H9 (cell line): ENCODE data around the gene SLC9A7. TPM values are rescaled to one million over a fixed set of nuclear protein-coding genes. Genes with fewer than 3 reads are reported as not detected.

ENCODE experiments used
- DNase-seq: peaks from one replicate; pipeline ENCODE4 v3.0.0-alpha.2; 2017
- H2AFZ ChIP-seq: one replicate; pipeline ENCODE4 v1.6.1; 2013; ENCODE audit warnings: mild to moderate bottlenecking, low read length, control low read depth, moderate library complexity
- H2AK5ac ChIP-seq: 2 replicates; pipeline ENCODE4 v1.6.1; 2013; ENCODE audit warnings: low read length, control low read depth, mixed read lengths; ENCODE audit not compliant: insufficient read length
- H2BK120ac ChIP-seq: one replicate; pipeline ENCODE4 v1.6.1; 2013; ENCODE audit warnings: low read depth, mild to moderate bottlenecking, low read length, control low read depth, inconsistent platforms; ENCODE audit not compliant: poor library complexity, severe bottlenecking
- H2BK12ac ChIP-seq: 2 replicates; pipeline ENCODE4 v1.6.1; 2013; ENCODE audit warnings: low read length, control low read depth, mixed read lengths, low read depth; ENCODE audit not compliant: insufficient read length
- H2BK15ac ChIP-seq: 2 replicates; pipeline ENCODE4 v1.6.1; 2013; ENCODE audit warnings: low read depth, low read length, control low read depth
- H2BK20ac ChIP-seq: one replicate; pipeline ENCODE4 v1.6.1; 2013; ENCODE audit warnings: low read depth, mild to moderate bottlenecking, low read length, control low read depth, inconsistent platforms; ENCODE audit not compliant: poor library complexity, severe bottlenecking
- H2BK5ac ChIP-seq: 2 replicates; pipeline ENCODE4 v1.6.1; 2013; ENCODE audit warnings: low read length, control low read depth, mixed read lengths; ENCODE audit not compliant: insufficient read length
- H3K14ac ChIP-seq: 2 replicates; pipeline ENCODE4 v1.6.1; 2013; ENCODE audit warnings: low read length, control low read depth; ENCODE audit not compliant: insufficient read depth
- H3K18ac ChIP-seq: 2 replicates; pipeline ENCODE4 v1.6.1; 2013; ENCODE audit warnings: low read depth, mild to moderate bottlenecking, mixed read lengths, low read length, control low read depth; ENCODE audit not compliant: insufficient read length
- H3K23ac ChIP-seq: 2 replicates; pipeline ENCODE4 v1.6.1; 2013; ENCODE audit warnings: low read length, control low read depth, mixed read lengths, low read depth; ENCODE audit not compliant: insufficient read length
- H3K23me2 ChIP-seq: 2 replicates; pipeline ENCODE4 v1.6.1; 2013; ENCODE audit warnings: low read depth, mild to moderate bottlenecking, mixed read lengths, low read length, control low read depth; ENCODE audit not compliant: insufficient read length, poor library complexity, severe bottlenecking
- H3K27ac ChIP-seq: 2 replicates; pipeline ENCODE4 v1.5.1; 2013; ENCODE audit warnings: low read length, control low read depth, mixed read lengths, low read depth; ENCODE audit not compliant: insufficient read length
- H3K27me3 ChIP-seq: 2 replicates; pipeline ENCODE4 v1.6.1; 2013; ENCODE audit warnings: low read length, control low read depth, inconsistent platforms; ENCODE audit not compliant: insufficient read depth
- H3K4ac ChIP-seq: 2 replicates; pipeline ENCODE4 v1.6.1; 2013; ENCODE audit warnings: low read depth, mild to moderate bottlenecking, control low read depth, inconsistent platforms, low read length, moderate library complexity
- H3K4me1 ChIP-seq: 2 replicates; pipeline ENCODE4 v1.6.1; 2013; ENCODE audit warnings: low read length, control low read depth, inconsistent platforms; ENCODE audit not compliant: insufficient read depth
- H3K4me2 ChIP-seq: 2 replicates; pipeline ENCODE4 v1.6.1; 2013; ENCODE audit warnings: low read length, control low read depth, mixed read lengths; ENCODE audit not compliant: insufficient read length, insufficient read depth
- H3K56ac ChIP-seq: 2 replicates; pipeline ENCODE4 v1.6.1; 2013; ENCODE audit warnings: low read depth, mild to moderate bottlenecking, mixed read lengths, low read length, control low read depth; ENCODE audit not compliant: insufficient read length
- H3K79me1 ChIP-seq: 2 replicates; pipeline ENCODE4 v1.6.1; 2013; ENCODE audit warnings: low read depth, mild to moderate bottlenecking, moderate library complexity, low read length, control low read depth, inconsistent platforms; ENCODE audit not compliant: insufficient read depth, poor library complexity, severe bottlenecking
- H3K79me2 ChIP-seq: 2 replicates; pipeline ENCODE4 v1.6.1; 2013; ENCODE audit warnings: low read length, control low read depth, inconsistent platforms; ENCODE audit not compliant: insufficient read depth
- H3K9ac ChIP-seq: 2 replicates; pipeline ENCODE4 v1.6.1; 2013; ENCODE audit warnings: low read length, control low read depth, mixed read lengths; ENCODE audit not compliant: insufficient read length; ENCODE audit errors: extremely low read depth
- H3K9me3 ChIP-seq: one replicate; pipeline ENCODE4 v1.6.1; 2013; ENCODE audit warnings: low read depth, low read length, inconsistent platforms; ENCODE audit not compliant: control insufficient read depth
- H3T11ph ChIP-seq: one replicate; pipeline ENCODE4 v1.6.1; 2013; ENCODE audit warnings: mild to moderate bottlenecking, low read length, control low read depth, inconsistent platforms
- H4K20me1 ChIP-seq: one replicate; pipeline ENCODE4 v1.6.1; 2013; ENCODE audit not compliant: control insufficient read depth, insufficient read length, insufficient read depth
- H4K5ac ChIP-seq: 2 replicates; pipeline ENCODE4 v1.6.1; 2013; ENCODE audit warnings: low read depth, mild to moderate bottlenecking, mixed read lengths, low read length, control low read depth; ENCODE audit not compliant: insufficient read length
- H4K8ac ChIP-seq: replicated peaks from 2 replicates; pipeline ENCODE4 v1.6.1; 2013; ENCODE audit warnings: low read length, control low read depth, mixed read lengths, low read depth; ENCODE audit not compliant: insufficient read length
- H4K91ac ChIP-seq: 2 replicates; pipeline ENCODE4 v1.6.1; 2013; ENCODE audit warnings: low read depth, mild to moderate bottlenecking, moderate library complexity, mixed read lengths, low read length, control low read depth; ENCODE audit not compliant: insufficient read length
- H3K27ac Mint-ChIP-seq, 3 experiments: 2 replicates in 2 of 3; 3 replicates in 1 of 3; pipeline ENCODE4 v1.8.0; 2020 to 2021; ENCODE audit warnings: mixed read lengths in 3 of 3, mild to moderate bottlenecking in 1 of 3, moderate library complexity in 1 of 3
- H3K27me3 Mint-ChIP-seq: 2 replicates; pipeline ENCODE4 v1.8.0; 2021; ENCODE audit warnings: low read depth, mild to moderate bottlenecking, moderate library complexity, mixed read lengths
- H3K36me3 Mint-ChIP-seq, 3 experiments: 2 replicates in 2 of 3; 3 replicates in 1 of 3; pipeline ENCODE4 v1.8.0; 2020 to 2021; ENCODE audit warnings: low read depth in 3 of 3, mixed read lengths in 3 of 3; ENCODE audit not compliant: insufficient read depth in 1 of 3
- H3K4me1 Mint-ChIP-seq, 2 experiments: 2 replicates each; pipeline ENCODE4 v1.8.0; 2020; ENCODE audit warnings: mixed read lengths in 2 of 2
- H3K4me3 Mint-ChIP-seq, 2 experiments: 2 replicates in 1 of 2; 3 replicates in 1 of 2; pipeline ENCODE4 v1.8.0; 2020 to 2021; ENCODE audit warnings: mild to moderate bottlenecking in 2 of 2, mixed read lengths in 2 of 2, moderate library complexity in 1 of 2
- H3K9me3 Mint-ChIP-seq, 2 experiments: 2 replicates in 1 of 2; 3 replicates in 1 of 2; pipeline ENCODE4 v1.8.0; 2020; ENCODE audit warnings: mild to moderate bottlenecking in 2 of 2, mixed read lengths in 2 of 2, moderate library complexity in 1 of 2
- CTCF ChIP-seq: fragments of 200-600 bp; sonication (generic); conservative IDR thresholded peaks from 3 replicates; pipeline ENCODE4 v1.8.0; 2021; ENCODE audit warnings: antibody characterized with exemption, mild to moderate bottlenecking
- WGBS: extraction: QIAGEN DNeasy Blood & Tissue Kit; methylation state at CpG from one replicate; pipeline ENCODE4 v1.1.7; 2013; ENCODE audit warnings: missing lambda C conversion rate, low lambda C conversion rate, mixed read lengths; ENCODE audit not compliant: insufficient read length; ENCODE audit errors: extremely low coverage; 5-methylcytosine and 5-hydroxymethylcytosine counted together
- total RNA-seq: library from RNA; stranded (reverse); gene quantifications from 2 replicates; pipeline ENCODE4 v1.2.1, GENCODE V29; 2021

Gene SLC9A7
- total RNA-seq, 1 experiment from 2014 or later, result 5.9 TPM

GRCh38 chrX:46636223-46636622 lies 122.7 kb downstream of the SLC9A7 start:
- no peak overlapping the region for H3K27ac ChIP-seq
- H3K4me3 Mint-ChIP-seq, result no peak overlapping the region
- no peaks in the 10 kb centered on the region for H3K23me2 ChIP-seq
- H4K20me1 ChIP-seq, result no peaks in the 10 kb centered on the region
- H2AFZ ChIP-seq, result no peak overlapping the region
- no peak overlapping the region for H3K4me2 ChIP-seq
- H3T11ph ChIP-seq, result no peak overlapping the region
- H3K27ac Mint-ChIP-seq, result no peak overlapping the region
- DNase-seq, result no peak
- no peak overlapping the region for H3K9ac ChIP-seq
- no peak overlapping the region for H4K5ac ChIP-seq
- no peaks in the 10 kb centered on the region for H3K4me1 Mint-ChIP-seq
- no peaks in the 10 kb centered on the region; the same call in 1 of the 2 replicates for H3K27me3 ChIP-seq
- H3K9me3 Mint-ChIP-seq, result peaks cover 67 to 68% of the 10 kb centered on the region in 2 experiments
- no peak overlapping the region for H4K91ac ChIP-seq
- peaks cover 0 to 26% (median 11%) of the 10 kb centered on the region in 3 experiments; a peak in 5 of 7 replicates for H3K36me3 Mint-ChIP-seq
- no peaks in the 10 kb centered on the region for H3K27me3 Mint-ChIP-seq
- no peak overlapping the region for H2BK20ac ChIP-seq
- no peak overlapping the region for H2BK120ac ChIP-seq
- H3K79me1 ChIP-seq, result no peaks in the 10 kb centered on the region
- peaks cover 24% of the 10 kb centered on the region for H3K9me3 ChIP-seq
- no peak overlapping the region for H3K18ac ChIP-seq
- H2BK15ac ChIP-seq, result no peak overlapping the region
- H3K14ac ChIP-seq, result no peak overlapping the region
- no peaks in the 10 kb centered on the region for H3K79me2 ChIP-seq
- no peak overlapping the region for H4K8ac ChIP-seq
- H3K23ac ChIP-seq, result no peak overlapping the region
- WGBS, result no CpG with 5 or more reads among the region's 6 CpGs
- TF ChIP-seq CTCF, result no peak
- no peak overlapping the region for H2BK5ac ChIP-seq
- no peak overlapping the region for H2BK12ac ChIP-seq
- H2AK5ac ChIP-seq, result no peak overlapping the region
- H3K4me1 ChIP-seq, result no peaks in the 10 kb centered on the region
- no peak overlapping the region for H3K56ac ChIP-seq
- H3K4ac ChIP-seq, result no peak overlapping the region
